WTC11 (cell line): ENCODE results near the gene DCD. TPM values are rescaled to one million over a fixed set of nuclear protein-coding genes. Genes with fewer than 3 reads are reported as not detected.
A peak's percentile ranks its signal among the peaks of the same experiment; 100 is the strongest.

ENCODE experiments used
- ATAC-seq: fragments of 200-7000 bp; cut with Tn5 transposase; 2 replicates; pipeline ENCODE4 v1.10.0; 2021; ENCODE audit warnings: mild to moderate bottlenecking, moderate library complexity
- CTCF ChIA-PET: fragments of 300-600 bp; sonication (Branson Sonifier 250); formaldehyde crosslinking; loops from one replicate; lab custom pipeline; 2021; ENCODE audit warnings: antibody characterized with exemption; lab: Charles Lee
- POLR2A ChIA-PET: fragments of 350-600 bp; sonication (Branson Sonifier 250); formaldehyde crosslinking; loops from one replicate; lab custom pipeline; 2021; ENCODE audit warnings: antibody characterized with exemption; lab: Charles Lee
- DNase-seq: peaks from one replicate; pipeline ENCODE4 v3.0.0; 2021; ENCODE audit warnings: low spot score
- H3K27ac Mint-ChIP-seq: 2 replicates; pipeline ENCODE4 v1.8.0; 2021; ENCODE audit warnings: mixed read lengths
- H3K27me3 Mint-ChIP-seq: 2 replicates; pipeline ENCODE4 v1.8.0; 2021; ENCODE audit warnings: low read depth, mild to moderate bottlenecking, moderate library complexity, mixed read lengths
- H3K36me3 Mint-ChIP-seq: 2 replicates; pipeline ENCODE4 v1.8.0; 2021; ENCODE audit warnings: mixed read lengths
- H3K4me1 Mint-ChIP-seq: 2 replicates; pipeline ENCODE4 v1.8.0; 2022; ENCODE audit warnings: mixed read lengths
- H3K4me3 Mint-ChIP-seq: 2 replicates; pipeline ENCODE4 v1.8.0; 2021; ENCODE audit warnings: mild to moderate bottlenecking, moderate library complexity, mixed read lengths
- H3K9me3 Mint-ChIP-seq: 2 replicates; pipeline ENCODE4 v1.8.0; 2021; ENCODE audit warnings: mixed read lengths
- ATF1 ChIP-seq: sonication (generic); formaldehyde crosslinking; IDR thresholded peaks from 2 replicates; pipeline ENCODE4 v1.8.1; 2023; ENCODE audit warnings: mild to moderate bottlenecking, moderate library complexity, missing genetic modification reagents
- ELF4 ChIP-seq: sonication (generic); formaldehyde crosslinking; IDR thresholded peaks from 2 replicates; pipeline ENCODE4 v1.8.1; 2022; ENCODE audit warnings: low read depth, mild to moderate bottlenecking, moderate library complexity, missing genetic modification reagents
- RORB ChIP-seq: fragments of 250-450 bp; sonication (Bioruptor Pico); IDR thresholded peaks from 2 replicates; pipeline ENCODE4 v1.9.0; 2021; ENCODE audit warnings: mild to moderate bottlenecking
- SP1 ChIP-seq: sonication (generic); formaldehyde crosslinking; conservative IDR thresholded peaks from 2 replicates; pipeline ENCODE4 v1.8.1; 2022; ENCODE audit warnings: missing genetic modification reagents
- TEAD1 ChIP-seq: sonication (generic); formaldehyde crosslinking; IDR thresholded peaks from 2 replicates; pipeline ENCODE4 v1.8.0; 2022; ENCODE audit warnings: mild to moderate bottlenecking, missing genetic modification reagents
- ZNF232 ChIP-seq: sonication (generic); formaldehyde crosslinking; IDR thresholded peaks from 2 replicates; pipeline ENCODE4 v1.8.0; 2022; ENCODE audit warnings: mild to moderate bottlenecking, missing genetic modification reagents
- ZNF317 ChIP-seq: sonication (generic); formaldehyde crosslinking; IDR thresholded peaks from 2 replicates; pipeline ENCODE4 v1.8.1; 2023; ENCODE audit warnings: low read depth, mild to moderate bottlenecking, moderate library complexity, missing genetic modification reagents, borderline replicate concordance
- total RNA-seq: library from RNA; stranded (reverse); gene quantifications from 3 replicates; pipeline ENCODE4 v1.2.3, GENCODE V29; 2021
- TF ChIP-seq, protein P1 (sequence below): sonication (generic); formaldehyde crosslinking; conservative IDR thresholded peaks from 2 replicates; pipeline ENCODE4 v1.8.1; 2023; ENCODE audit warnings: mild to moderate bottlenecking, low read depth, missing genetic modification reagents, moderate library complexity
- TF ChIP-seq, protein P2 (sequence below): sonication (generic); formaldehyde crosslinking; IDR thresholded peaks from 2 replicates; pipeline ENCODE4 v1.8.0; 2023; ENCODE audit warnings: mild to moderate bottlenecking, missing genetic modification reagents
- TF ChIP-seq, protein P3 (sequence below): fragments of 200-600 bp; IDR thresholded peaks from 2 replicates; pipeline ENCODE4 v1.8.0; 2022; ENCODE audit warnings: antibody characterized with exemption
- TF ChIP-seq, protein P4 (sequence below): sonication (generic); formaldehyde crosslinking; IDR thresholded peaks from 2 replicates; pipeline ENCODE4 v1.8.1; 2023; ENCODE audit warnings: mild to moderate bottlenecking, missing genetic modification reagents, borderline replicate concordance
- TF ChIP-seq, protein P5 (sequence below): sonication (generic); formaldehyde crosslinking; IDR thresholded peaks from 2 replicates; pipeline ENCODE4 v1.8.0; 2022; ENCODE audit warnings: mild to moderate bottlenecking, missing genetic modification reagents

Gene DCD
- total RNA-seq, 1 experiment from 2014 or later: not detected

DNA sequence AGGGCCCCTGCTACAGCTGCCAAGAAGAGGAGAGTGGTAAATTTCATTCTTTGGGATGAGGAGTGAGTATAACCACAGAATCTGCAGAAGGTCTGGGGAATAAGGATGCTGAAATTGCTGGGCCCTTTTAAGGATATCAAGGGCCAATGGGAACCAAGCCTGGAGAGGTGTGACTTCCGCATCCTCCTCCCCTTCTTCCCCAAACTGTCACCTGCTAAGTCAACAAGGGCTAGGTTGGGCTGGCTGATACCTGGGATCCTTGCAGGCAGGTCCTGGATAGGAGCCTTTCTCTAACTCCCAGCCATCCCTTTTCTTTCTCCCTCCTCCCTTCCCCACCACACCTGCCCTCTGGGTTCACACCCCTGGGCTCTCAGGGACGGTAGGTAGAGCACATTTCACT is 13.4 kb downstream of the DCD start, which contains the start of gene LACRT:
Gene LACRT, minus strand, starts transcription at position 101 of the 400 bp plus-strand sequence. Its CDS starts 54 bp downstream, at position 47.
- TF ChIP-seq, protein P1, sequence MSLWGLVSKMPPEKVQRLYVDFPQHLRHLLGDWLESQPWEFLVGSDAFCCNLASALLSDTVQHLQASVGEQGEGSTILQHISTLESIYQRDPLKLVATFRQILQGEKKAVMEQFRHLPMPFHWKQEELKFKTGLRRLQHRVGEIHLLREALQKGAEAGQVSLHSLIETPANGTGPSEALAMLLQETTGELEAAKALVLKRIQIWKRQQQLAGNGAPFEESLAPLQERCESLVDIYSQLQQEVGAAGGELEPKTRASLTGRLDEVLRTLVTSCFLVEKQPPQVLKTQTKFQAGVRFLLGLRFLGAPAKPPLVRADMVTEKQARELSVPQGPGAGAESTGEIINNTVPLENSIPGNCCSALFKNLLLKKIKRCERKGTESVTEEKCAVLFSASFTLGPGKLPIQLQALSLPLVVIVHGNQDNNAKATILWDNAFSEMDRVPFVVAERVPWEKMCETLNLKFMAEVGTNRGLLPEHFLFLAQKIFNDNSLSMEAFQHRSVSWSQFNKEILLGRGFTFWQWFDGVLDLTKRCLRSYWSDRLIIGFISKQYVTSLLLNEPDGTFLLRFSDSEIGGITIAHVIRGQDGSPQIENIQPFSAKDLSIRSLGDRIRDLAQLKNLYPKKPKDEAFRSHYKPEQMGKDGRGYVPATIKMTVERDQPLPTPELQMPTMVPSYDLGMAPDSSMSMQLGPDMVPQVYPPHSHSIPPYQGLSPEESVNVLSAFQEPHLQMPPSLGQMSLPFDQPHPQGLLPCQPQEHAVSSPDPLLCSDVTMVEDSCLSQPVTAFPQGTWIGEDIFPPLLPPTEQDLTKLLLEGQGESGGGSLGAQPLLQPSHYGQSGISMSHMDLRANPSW (CRISPR knock-in tag): no peak
- TF ChIP-seq ELF4: no peak
- TF ChIP-seq, protein P2, sequence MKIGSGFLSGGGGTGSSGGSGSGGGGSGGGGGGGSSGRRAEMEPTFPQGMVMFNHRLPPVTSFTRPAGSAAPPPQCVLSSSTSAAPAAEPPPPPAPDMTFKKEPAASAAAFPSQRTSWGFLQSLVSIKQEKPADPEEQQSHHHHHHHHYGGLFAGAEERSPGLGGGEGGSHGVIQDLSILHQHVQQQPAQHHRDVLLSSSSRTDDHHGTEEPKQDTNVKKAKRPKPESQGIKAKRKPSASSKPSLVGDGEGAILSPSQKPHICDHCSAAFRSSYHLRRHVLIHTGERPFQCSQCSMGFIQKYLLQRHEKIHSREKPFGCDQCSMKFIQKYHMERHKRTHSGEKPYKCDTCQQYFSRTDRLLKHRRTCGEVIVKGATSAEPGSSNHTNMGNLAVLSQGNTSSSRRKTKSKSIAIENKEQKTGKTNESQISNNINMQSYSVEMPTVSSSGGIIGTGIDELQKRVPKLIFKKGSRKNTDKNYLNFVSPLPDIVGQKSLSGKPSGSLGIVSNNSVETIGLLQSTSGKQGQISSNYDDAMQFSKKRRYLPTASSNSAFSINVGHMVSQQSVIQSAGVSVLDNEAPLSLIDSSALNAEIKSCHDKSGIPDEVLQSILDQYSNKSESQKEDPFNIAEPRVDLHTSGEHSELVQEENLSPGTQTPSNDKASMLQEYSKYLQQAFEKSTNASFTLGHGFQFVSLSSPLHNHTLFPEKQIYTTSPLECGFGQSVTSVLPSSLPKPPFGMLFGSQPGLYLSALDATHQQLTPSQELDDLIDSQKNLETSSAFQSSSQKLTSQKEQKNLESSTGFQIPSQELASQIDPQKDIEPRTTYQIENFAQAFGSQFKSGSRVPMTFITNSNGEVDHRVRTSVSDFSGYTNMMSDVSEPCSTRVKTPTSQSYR: no peak
- TF ChIP-seq ATF1 (CRISPR knock-in tag): no peak
- no peak for TF ChIP-seq ZNF232
- no peak for TF ChIP-seq RORB (CRISPR knock-in tag)
- TF ChIP-seq, all 79 proteins: peak for 0
- Mint-ChIP-seq H3K27me3 (peaks cover 19% of the 10 kb centered on the region), H3K4me3 (no peak within 1 kb of the TSS), H3K27ac (no peak within 1 kb of the TSS; the same call in 1 of the 2 replicates), H3K36me3 (no peaks in the 10 kb centered on the region), H3K4me1 (peaks cover 3% of the 10 kb centered on the region; the same call in 1 of the 2 replicates), H3K9me3 (peaks cover 7% of the 10 kb centered on the region; the same call in 1 of the 2 replicates)
- ATAC-seq (no peak), DNase-seq (no peak)
- ChIA-PET POLR2A (no interaction called here), CTCF (interaction anchor here (0.8 kb wide), 1 partner anchor 24 kb away, joined by 3 read pairs; no protein-coding TSS in a partner anchor)

DNA sequence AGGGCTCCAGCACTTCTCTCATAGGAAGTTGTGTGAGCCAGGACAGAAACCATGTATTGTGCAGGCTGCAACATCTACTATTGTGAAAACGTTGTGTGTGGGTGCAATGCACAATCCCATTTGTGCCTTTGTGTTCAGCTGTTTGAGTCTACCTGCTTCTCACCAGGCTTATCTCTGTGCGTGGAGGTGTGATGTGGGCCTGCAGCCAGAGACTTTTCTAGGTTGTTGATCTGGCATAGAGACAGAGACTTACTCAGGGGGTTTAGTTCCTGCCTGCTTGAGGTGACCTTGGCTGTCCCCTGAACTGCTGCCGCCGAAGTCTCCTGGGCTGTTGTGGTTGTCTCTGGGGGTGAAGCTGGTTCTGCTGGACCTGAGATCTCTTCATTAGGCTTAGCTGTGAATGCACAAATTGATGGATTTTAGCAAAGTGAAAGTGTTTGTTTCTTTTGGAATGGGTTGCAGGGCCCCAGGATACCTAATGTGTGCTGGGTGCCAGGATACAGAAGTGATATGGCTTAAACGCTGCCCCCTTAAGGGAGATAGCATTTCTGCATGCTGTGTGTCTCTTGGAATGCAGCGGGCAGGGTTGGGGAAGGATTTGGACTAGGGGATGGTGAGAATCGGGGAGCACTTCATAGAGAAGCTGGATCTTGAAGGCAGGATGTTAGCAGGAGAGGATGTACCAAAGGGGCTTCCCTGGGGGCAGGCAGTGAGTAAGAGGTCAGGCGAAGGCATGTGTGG is 16.0 kb downstream of the DCD start:
- ATAC-seq: peak; percentile 96
- no peak overlapping the region for H3K27ac Mint-ChIP-seq
- TF ChIP-seq, protein P3, sequence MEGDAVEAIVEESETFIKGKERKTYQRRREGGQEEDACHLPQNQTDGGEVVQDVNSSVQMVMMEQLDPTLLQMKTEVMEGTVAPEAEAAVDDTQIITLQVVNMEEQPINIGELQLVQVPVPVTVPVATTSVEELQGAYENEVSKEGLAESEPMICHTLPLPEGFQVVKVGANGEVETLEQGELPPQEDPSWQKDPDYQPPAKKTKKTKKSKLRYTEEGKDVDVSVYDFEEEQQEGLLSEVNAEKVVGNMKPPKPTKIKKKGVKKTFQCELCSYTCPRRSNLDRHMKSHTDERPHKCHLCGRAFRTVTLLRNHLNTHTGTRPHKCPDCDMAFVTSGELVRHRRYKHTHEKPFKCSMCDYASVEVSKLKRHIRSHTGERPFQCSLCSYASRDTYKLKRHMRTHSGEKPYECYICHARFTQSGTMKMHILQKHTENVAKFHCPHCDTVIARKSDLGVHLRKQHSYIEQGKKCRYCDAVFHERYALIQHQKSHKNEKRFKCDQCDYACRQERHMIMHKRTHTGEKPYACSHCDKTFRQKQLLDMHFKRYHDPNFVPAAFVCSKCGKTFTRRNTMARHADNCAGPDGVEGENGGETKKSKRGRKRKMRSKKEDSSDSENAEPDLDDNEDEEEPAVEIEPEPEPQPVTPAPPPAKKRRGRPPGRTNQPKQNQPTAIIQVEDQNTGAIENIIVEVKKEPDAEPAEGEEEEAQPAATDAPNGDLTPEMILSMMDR: 0 out of 2 replicates have a peak, but pooled peaks have one; percentile 9
- TF ChIP-seq ZNF317 (CRISPR knock-in tag) (no peak), TEAD1 (CRISPR knock-in tag) (no peak)
- peaks cover 14% of the 10 kb centered on the region for H3K36me3 Mint-ChIP-seq
- peaks cover 20% of the 10 kb centered on the region for H3K9me3 Mint-ChIP-seq
- H3K27me3 Mint-ChIP-seq: peaks cover 30% of the 10 kb centered on the region
- ChIA-PET POLR2A (no interaction called here), CTCF (interaction anchor here (0.7 to 2.3 kb wide), 5 partner anchors 9 to 60 kb away, joined by 6 to 14 read pairs (median 8); no protein-coding TSS in a partner anchor)
- H3K4me1 Mint-ChIP-seq: peaks cover 3% of the 10 kb centered on the region; the same call in 1 of the 2 replicates
- H3K4me3 Mint-ChIP-seq: no peak overlapping the region
- peak; percentile 33 for DNase-seq

DNA sequence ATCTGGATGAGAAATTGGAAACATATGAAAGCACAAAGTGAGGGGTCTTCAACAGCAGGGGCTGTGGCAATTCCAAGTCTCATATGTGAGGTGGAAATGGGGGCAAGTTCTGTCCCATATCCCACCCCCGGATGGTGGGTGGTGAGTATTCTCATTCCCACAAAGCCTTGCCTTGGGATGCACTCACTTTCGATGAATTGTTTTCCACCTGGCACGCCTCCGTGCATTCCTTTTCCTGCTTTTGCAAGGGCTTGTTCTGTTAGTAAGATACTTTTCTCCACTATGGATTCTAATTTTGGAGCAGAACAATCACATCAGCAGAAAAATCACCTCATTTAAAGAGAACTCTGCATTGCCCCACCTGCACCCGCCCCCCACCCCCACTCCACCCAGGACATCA is 16.6 kb downstream of the DCD start:
- ATAC-seq (no peak), DNase-seq (no peak)
- Mint-ChIP-seq H3K36me3 (peaks cover 20% of the 10 kb centered on the region), H3K9me3 (peaks cover 26% of the 10 kb centered on the region), H3K27ac (no peak overlapping the region), H3K4me1 (peaks cover 3% of the 10 kb centered on the region; the same call in 1 of the 2 replicates), H3K4me3 (no peak overlapping the region), H3K27me3 (peaks cover 32% of the 10 kb centered on the region)
- ChIA-PET POLR2A (no interaction called here), CTCF (interaction anchor here (1.6 to 2.3 kb wide), 3 partner anchors 8 to 59 kb away, joined by 7 to 14 read pairs (median 9); no protein-coding TSS in a partner anchor)
- TF ChIP-seq, protein P4, sequence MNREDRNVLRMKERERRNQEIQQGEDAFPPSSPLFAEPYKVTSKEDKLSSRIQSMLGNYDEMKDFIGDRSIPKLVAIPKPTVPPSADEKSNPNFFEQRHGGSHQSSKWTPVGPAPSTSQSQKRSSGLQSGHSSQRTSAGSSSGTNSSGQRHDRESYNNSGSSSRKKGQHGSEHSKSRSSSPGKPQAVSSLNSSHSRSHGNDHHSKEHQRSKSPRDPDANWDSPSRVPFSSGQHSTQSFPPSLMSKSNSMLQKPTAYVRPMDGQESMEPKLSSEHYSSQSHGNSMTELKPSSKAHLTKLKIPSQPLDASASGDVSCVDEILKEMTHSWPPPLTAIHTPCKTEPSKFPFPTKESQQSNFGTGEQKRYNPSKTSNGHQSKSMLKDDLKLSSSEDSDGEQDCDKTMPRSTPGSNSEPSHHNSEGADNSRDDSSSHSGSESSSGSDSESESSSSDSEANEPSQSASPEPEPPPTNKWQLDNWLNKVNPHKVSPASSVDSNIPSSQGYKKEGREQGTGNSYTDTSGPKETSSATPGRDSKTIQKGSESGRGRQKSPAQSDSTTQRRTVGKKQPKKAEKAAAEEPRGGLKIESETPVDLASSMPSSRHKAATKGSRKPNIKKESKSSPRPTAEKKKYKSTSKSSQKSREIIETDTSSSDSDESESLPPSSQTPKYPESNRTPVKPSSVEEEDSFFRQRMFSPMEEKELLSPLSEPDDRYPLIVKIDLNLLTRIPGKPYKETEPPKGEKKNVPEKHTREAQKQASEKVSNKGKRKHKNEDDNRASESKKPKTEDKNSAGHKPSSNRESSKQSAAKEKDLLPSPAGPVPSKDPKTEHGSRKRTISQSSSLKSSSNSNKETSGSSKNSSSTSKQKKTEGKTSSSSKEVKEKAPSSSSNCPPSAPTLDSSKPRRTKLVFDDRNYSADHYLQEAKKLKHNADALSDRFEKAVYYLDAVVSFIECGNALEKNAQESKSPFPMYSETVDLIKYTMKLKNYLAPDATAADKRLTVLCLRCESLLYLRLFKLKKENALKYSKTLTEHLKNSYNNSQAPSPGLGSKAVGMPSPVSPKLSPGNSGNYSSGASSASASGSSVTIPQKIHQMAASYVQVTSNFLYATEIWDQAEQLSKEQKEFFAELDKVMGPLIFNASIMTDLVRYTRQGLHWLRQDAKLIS: no peak
- TF ChIP-seq, protein P5, sequence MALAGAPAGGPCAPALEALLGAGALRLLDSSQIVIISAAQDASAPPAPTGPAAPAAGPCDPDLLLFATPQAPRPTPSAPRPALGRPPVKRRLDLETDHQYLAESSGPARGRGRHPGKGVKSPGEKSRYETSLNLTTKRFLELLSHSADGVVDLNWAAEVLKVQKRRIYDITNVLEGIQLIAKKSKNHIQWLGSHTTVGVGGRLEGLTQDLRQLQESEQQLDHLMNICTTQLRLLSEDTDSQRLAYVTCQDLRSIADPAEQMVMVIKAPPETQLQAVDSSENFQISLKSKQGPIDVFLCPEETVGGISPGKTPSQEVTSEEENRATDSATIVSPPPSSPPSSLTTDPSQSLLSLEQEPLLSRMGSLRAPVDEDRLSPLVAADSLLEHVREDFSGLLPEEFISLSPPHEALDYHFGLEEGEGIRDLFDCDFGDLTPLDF (CRISPR knock-in tag): no peak
- TF ChIP-seq SP1 (CRISPR knock-in tag): no peak
